Natural killer cell (primary cell): ENCODE results near the gene AURKAIP1. TPM values are rescaled to one million over a fixed set of nuclear protein-coding genes. Genes with fewer than 3 reads are reported as not detected.

Source experiments
- ATAC-seq, 3 donors: fragments of 150-1000 bp in 2 of 3; fragments of 200-7000 bp in 1 of 3; cut with Tn5 transposase; 1 replicate in 1 of 3; 2 replicates in 2 of 3; pipeline ENCODE4 v1.10.0; 2021; ENCODE audit warnings: mild to moderate bottlenecking in 2 of 3, moderate library complexity in 2 of 3
- DNase-seq, 2 donors: peaks; one replicate each; pipeline versions ENCODE4 v3.0.0 to v3.0.0-alpha.2; 2013 to 2021; ENCODE audit warnings: mixed read lengths in 1 of 2
- H3K27ac ChIP-seq: one replicate; pipeline ENCODE4 v1.5.1; 2013; ENCODE audit warnings: mild to moderate bottlenecking, low read length
- H3K27me3 ChIP-seq: one replicate; pipeline ENCODE4 v1.6.1; 2013; ENCODE audit warnings: low read length; ENCODE audit not compliant: control insufficient read depth, insufficient read depth
- H3K36me3 ChIP-seq: one replicate; pipeline ENCODE4 v1.6.1; 2013; ENCODE audit warnings: low read length; ENCODE audit not compliant: control insufficient read depth, insufficient read depth
- H3K4me1 ChIP-seq: one replicate; pipeline ENCODE4 v1.6.1; 2013; ENCODE audit warnings: low read length; ENCODE audit not compliant: control insufficient read depth, insufficient read depth
- H3K4me3 ChIP-seq: one replicate; pipeline ENCODE4 v1.5.1; 2013; ENCODE audit warnings: low read length
- H3K9me3 ChIP-seq: one replicate; pipeline ENCODE4 v1.6.1; 2013; ENCODE audit warnings: low read length; ENCODE audit not compliant: control insufficient read depth, insufficient read depth
- H3K27ac Mint-ChIP-seq, 2 donors: one replicate each; pipeline ENCODE4 v1.8.0; 2022; ENCODE audit warnings: mild to moderate bottlenecking in 2 of 2, mixed read lengths in 2 of 2, moderate library complexity in 1 of 2
- H3K27me3 Mint-ChIP-seq, 2 donors: one replicate each; pipeline ENCODE4 v1.8.0; 2022; ENCODE audit warnings: low read depth in 2 of 2, mixed read lengths in 2 of 2
- H3K36me3 Mint-ChIP-seq: one replicate; pipeline ENCODE4 v1.8.0; 2022; ENCODE audit warnings: mixed read lengths
- H3K4me1 Mint-ChIP-seq, 2 donors: one replicate each; pipeline ENCODE4 v1.8.0; 2022; ENCODE audit warnings: mixed read lengths in 2 of 2
- H3K4me3 Mint-ChIP-seq: one replicate; pipeline ENCODE4 v1.8.0; 2022; ENCODE audit warnings: mild to moderate bottlenecking, moderate library complexity, mixed read lengths
- H3K9me3 Mint-ChIP-seq, 2 donors: one replicate each; pipeline ENCODE4 v1.8.0; 2022; ENCODE audit warnings: mixed read lengths in 2 of 2
- CTCF ChIP-seq: fragments of 200-600 bp; IDR thresholded peaks from one replicate; pipeline ENCODE4 v1.8.0; 2022; ENCODE audit warnings: antibody characterized with exemption
- WGBS: methylation state at CpG from one replicate; pipeline ENCODE4 v1.1.7; 2013; ENCODE audit warnings: missing lambda C conversion rate; ENCODE audit not compliant: insufficient coverage; 5-methylcytosine and 5-hydroxymethylcytosine counted together
- intact Hi-C: fragments of 100-400 bp; cut with micrococcal nuclease; formaldehyde crosslinking; loops from one replicate; pipeline ENCODE4 v1.14.2; 2022
- total RNA-seq, 4 donors: library from RNA; stranded (reverse); fragments of 120-200 nt in 1 of 4; gene quantifications; one replicate each; pipeline versions ENCODE4 v1.2.3 to v1.2.4, GENCODE V29; 2013 to 2022

AURKAIP1 gene
- total RNA-seq, 3 donors from 2014 or later (not counting 1 experiment from before 2014, with no cell fraction given), result 60.0 to 76.3 (median 64.6) TPM

DNA sequence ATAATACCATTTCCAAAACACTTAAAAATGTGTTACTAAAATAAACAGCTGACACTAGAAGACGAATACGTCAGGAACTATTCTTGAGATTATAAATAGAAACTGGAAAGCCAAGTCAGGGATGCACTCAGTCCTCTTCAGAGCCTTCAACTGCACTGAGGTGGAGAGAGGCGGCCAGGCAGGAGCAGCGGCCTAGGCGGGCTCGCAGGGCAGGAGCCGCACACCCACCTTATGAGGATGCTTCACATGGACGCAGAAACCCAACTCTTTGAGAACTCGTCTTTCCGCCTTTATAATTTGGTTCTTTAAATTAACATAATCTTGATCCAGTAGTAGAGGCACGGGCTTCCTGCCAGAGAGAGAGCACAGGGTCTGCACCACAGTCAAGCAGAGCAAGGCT is 20.2 kb upstream of the AURKAIP1 start:
- Histone ChIP-seq H3K27me3 (no peaks in the 10 kb centered on the region), H3K4me3 (no peak overlapping the region), H3K9me3 (no peaks in the 10 kb centered on the region), H3K4me1 (peaks cover 22% of the 10 kb centered on the region), H3K27ac (no peak overlapping the region), H3K36me3 (peaks cover 60% of the 10 kb centered on the region)
- H3K36me3 Mint-ChIP-seq, result peaks cover 15% of the 10 kb centered on the region
- no peaks in the 10 kb centered on the region for H3K27me3 Mint-ChIP-seq
- TF ChIP-seq CTCF, result no peak
- no peak overlapping the region for H3K27ac Mint-ChIP-seq
- H3K9me3 Mint-ChIP-seq, result no peaks in the 10 kb centered on the region
- peaks cover 26 to 31% of the 10 kb centered on the region in 2 donors for H3K4me1 Mint-ChIP-seq
- H3K4me3 Mint-ChIP-seq, result peak overlapping the region; percentile 4
- WGBS, result 97% methylated on average over 11 of the region's 11 CpGs
- ATAC-seq, result no peak
- intact Hi-C loops, result no loop called here
- DNase-seq, result no peak

- Histone ChIP-seq H3K36me3 (peaks cover 69% of the 10 kb centered on the region), H3K9me3 (no peaks in the 10 kb centered on the region), H3K4me3 (no peak overlapping the region), H3K27ac (no peak overlapping the region), H3K27me3 (no peaks in the 10 kb centered on the region), H3K4me1 (peaks cover 16% of the 10 kb centered on the region)
- Mint-ChIP-seq H3K4me1 (peaks cover 16 to 21% of the 10 kb centered on the region in 2 donors), H3K9me3 (no peaks in the 10 kb centered on the region), H3K4me3 (no peak overlapping the region), H3K27ac (no peak overlapping the region), H3K27me3 (no peaks in the 10 kb centered on the region), H3K36me3 (peaks cover 15% of the 10 kb centered on the region)
- ATAC-seq (no peak), DNase-seq (no peak)
- intact Hi-C loops, result no loop called here
- no peak for TF ChIP-seq CTCF
- WGBS, result 84% methylated on average over 7 of the region's 7 CpGs
Observed at GRCh38 chr1:1394116-1394515, 19.1 kb upstream of the AURKAIP1 start.

DNA sequence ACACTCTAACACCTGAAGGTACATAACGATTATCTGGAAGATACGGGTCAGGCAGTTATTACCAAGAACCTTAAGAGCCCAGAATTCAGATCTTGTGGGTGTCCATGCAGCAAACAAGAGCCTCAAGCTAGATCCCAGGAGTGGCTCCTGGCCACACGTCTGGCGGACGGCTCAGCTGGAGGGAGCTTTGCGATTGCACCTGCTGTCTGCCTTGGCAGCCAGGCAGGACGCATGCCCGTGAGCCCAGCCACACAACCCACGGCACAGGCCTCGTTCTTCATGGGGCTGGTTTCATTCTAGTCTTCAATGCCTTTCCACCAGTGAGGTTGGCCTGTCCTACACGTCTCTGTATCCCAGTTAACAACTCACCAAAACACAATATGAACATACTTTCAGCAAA is 18.4 kb upstream of the AURKAIP1 start:
- no peak overlapping the region for H3K4me3 Mint-ChIP-seq
- H3K36me3 Mint-ChIP-seq, result peaks cover 15% of the 10 kb centered on the region
- no peaks in the 10 kb centered on the region for H3K27me3 Mint-ChIP-seq
- peak overlapping the region in 1 of 2 donors; percentile 26 for H3K27ac Mint-ChIP-seq
- peaks cover 13% of the 10 kb centered on the region for H3K4me1 ChIP-seq
- no peak overlapping the region for H3K4me3 ChIP-seq
- no peak for TF ChIP-seq CTCF
- no peaks in the 10 kb centered on the region for H3K9me3 Mint-ChIP-seq
- no peak overlapping the region for H3K27ac ChIP-seq
- H3K36me3 ChIP-seq, result peaks cover 74% of the 10 kb centered on the region
- H3K27me3 ChIP-seq, result no peaks in the 10 kb centered on the region
- ATAC-seq (no peak), DNase-seq (no peak)
- H3K9me3 ChIP-seq, result no peaks in the 10 kb centered on the region
- intact Hi-C loops, result no loop called here
- WGBS, result 96% methylated on average over 11 of the region's 11 CpGs
- peaks cover 15 to 21% of the 10 kb centered on the region in 2 donors for H3K4me1 Mint-ChIP-seq

DNA sequence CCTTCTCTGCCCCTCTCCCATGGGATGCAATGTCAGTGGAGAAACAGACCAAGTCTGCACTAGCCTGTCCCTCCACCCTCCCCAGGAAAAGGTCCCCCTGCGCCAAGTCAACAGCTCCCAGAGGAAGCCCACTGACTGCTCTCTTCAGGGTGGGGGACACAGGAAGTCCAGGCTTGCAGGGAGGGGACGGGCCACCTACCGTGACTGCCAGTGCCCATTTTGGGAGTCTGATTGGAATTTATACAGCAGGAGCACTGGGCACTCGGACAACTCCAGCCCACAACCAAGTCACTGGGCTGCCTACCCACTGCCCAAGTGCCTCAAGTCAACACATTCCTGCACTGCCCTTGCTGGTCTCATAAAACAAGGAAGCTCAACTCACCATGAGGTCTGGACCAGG is 18.0 kb upstream of the AURKAIP1 start:
- DNase-seq (no peak), ATAC-seq (no peak)
- H3K27ac Mint-ChIP-seq, result no peak overlapping the region
- Histone ChIP-seq H3K27me3 (no peaks in the 10 kb centered on the region), H3K36me3 (peaks cover 78% of the 10 kb centered on the region), H3K9me3 (no peaks in the 10 kb centered on the region), H3K4me1 (peaks cover 9% of the 10 kb centered on the region), H3K27ac (no peak overlapping the region), H3K4me3 (no peak overlapping the region)
- peaks cover 12 to 18% of the 10 kb centered on the region in 2 donors for H3K4me1 Mint-ChIP-seq
- H3K4me3 Mint-ChIP-seq, result no peak overlapping the region
- H3K27me3 Mint-ChIP-seq, result no peaks in the 10 kb centered on the region
- WGBS, result 99% methylated on average over 4 of the region's 4 CpGs
- H3K36me3 Mint-ChIP-seq, result peaks cover 15% of the 10 kb centered on the region
- H3K9me3 Mint-ChIP-seq, result no peaks in the 10 kb centered on the region
- intact Hi-C loops, result no loop called here
- no peak for TF ChIP-seq CTCF
